Testis (tissue), 2 donors: Measurements from ENCODE around the gene RAPGEFL1.

ENCODE experiments used
- POLR2A ChIP-seq: fragments of 450-650 bp; IDR thresholded peaks from one replicate; pipeline ENCODE4 v1.6.1; 2017; ENCODE audit warnings: antibody characterized with exemption, mild to moderate bottlenecking, moderate library complexity
- TF ChIP-seq, protein P1 (sequence below), 3 experiments: fragments of 450-650 bp in 2 of 3; fragments of 200-600 bp in 1 of 3; sonication (generic) in 1 of 3; IDR thresholded peaks; one replicate each; pipeline ENCODE4 v1.5.1; 2016 to 2019; ENCODE audit warnings: antibody characterized with exemption in 3 of 3, mild to moderate bottlenecking in 2 of 3, moderate library complexity in 1 of 3

DNA sequence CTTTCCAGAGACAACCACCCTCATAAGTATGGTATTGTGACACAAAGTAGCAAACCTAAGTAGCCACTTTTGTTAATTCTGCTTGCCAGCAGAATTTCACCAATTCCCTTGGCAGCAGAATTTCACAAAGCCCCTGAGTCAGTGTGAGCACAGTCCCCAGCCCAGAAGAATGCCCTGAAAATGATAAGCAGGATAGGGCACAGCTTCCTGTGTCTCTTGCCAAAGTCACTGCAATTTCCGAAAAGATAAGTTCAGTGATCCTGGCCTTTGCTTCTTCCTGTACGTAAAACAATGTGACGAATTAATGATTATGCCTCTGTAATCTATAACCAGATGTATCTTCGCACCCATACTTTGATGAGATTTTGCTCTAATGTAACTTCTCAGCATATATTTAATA lies 25.9 kb downstream of the RAPGEFL1 start:
- TF ChIP-seq, protein P1, sequence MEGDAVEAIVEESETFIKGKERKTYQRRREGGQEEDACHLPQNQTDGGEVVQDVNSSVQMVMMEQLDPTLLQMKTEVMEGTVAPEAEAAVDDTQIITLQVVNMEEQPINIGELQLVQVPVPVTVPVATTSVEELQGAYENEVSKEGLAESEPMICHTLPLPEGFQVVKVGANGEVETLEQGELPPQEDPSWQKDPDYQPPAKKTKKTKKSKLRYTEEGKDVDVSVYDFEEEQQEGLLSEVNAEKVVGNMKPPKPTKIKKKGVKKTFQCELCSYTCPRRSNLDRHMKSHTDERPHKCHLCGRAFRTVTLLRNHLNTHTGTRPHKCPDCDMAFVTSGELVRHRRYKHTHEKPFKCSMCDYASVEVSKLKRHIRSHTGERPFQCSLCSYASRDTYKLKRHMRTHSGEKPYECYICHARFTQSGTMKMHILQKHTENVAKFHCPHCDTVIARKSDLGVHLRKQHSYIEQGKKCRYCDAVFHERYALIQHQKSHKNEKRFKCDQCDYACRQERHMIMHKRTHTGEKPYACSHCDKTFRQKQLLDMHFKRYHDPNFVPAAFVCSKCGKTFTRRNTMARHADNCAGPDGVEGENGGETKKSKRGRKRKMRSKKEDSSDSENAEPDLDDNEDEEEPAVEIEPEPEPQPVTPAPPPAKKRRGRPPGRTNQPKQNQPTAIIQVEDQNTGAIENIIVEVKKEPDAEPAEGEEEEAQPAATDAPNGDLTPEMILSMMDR (IDR thresholded peaks at IDR 0.05), result no peak
- TF ChIP-seq POLR2A, result no peak
